Kidney epithelial cell (primary cell): ENCODE measurements around the gene TBKBP1. TPM values are rescaled to one million over a fixed set of nuclear protein-coding genes. Genes with fewer than 3 reads are reported as not detected.
A peak's percentile ranks its signal among the peaks of the same experiment; 100 is the strongest.

ENCODE experiments used
- DNase-seq: peaks from one replicate; pipeline ENCODE4 v3.0.0-alpha.2; 2010; ENCODE audit warnings: low read depth
- H3K27me3 ChIP-seq: 2 replicates; pipeline ENCODE4 v1.6.0; 2011; ENCODE audit warnings: low read length; ENCODE audit not compliant: control insufficient read depth, insufficient read depth
- H3K36me3 ChIP-seq: 2 replicates; pipeline ENCODE4 v1.5.1; 2011; ENCODE audit warnings: low read length; ENCODE audit not compliant: control insufficient read depth, insufficient read depth
- H3K4me3 ChIP-seq: 2 replicates; pipeline ENCODE4 v1.5.1; 2011; ENCODE audit warnings: low read depth, mild to moderate bottlenecking, control low read depth, low read length
- CTCF ChIP-seq: IDR thresholded peaks from 2 replicates; pipeline ENCODE4 v1.5.1; 2011; ENCODE audit warnings: mild to moderate bottlenecking, moderate library complexity, low read length, control low read depth, inconsistent platforms; ENCODE audit not compliant: insufficient read depth, poor library complexity, severe bottlenecking
- total RNA-seq: library from RNA; depleted of rRNA; stranded (reverse); fragments of >200 nt; gene quantifications from 2 replicates; pipeline ENCODE4 v1.2.3, GENCODE V29; 2015

TBKBP1 gene
- total RNA-seq, 1 donor from 2014 or later: 9.7 TPM

GRCh38 chr17:47720196-47720595 is 26.2 kb downstream of the TBKBP1 start:
- no peak overlapping the region for H3K4me3 ChIP-seq
- DNase-seq: no peak
- no peak for TF ChIP-seq CTCF
- H3K36me3 ChIP-seq: no peaks in the 10 kb centered on the region
- H3K27me3 ChIP-seq: peaks cover 21% of the 10 kb centered on the region

GRCh38 chr17:47720754-47721533 is 27.0 kb downstream of the TBKBP1 start:
- H3K4me3 ChIP-seq: no peak overlapping the region
- no peak for DNase-seq
- TF ChIP-seq CTCF: peak; percentile 2
- H3K36me3 ChIP-seq: no peaks in the 10 kb centered on the region
- H3K27me3 ChIP-seq: peaks cover 22% of the 10 kb centered on the region

- DNase-seq: no peak
- TF ChIP-seq CTCF: no peak
- no peaks in the 10 kb centered on the region for H3K36me3 ChIP-seq
- peaks cover 24% of the 10 kb centered on the region for H3K27me3 ChIP-seq
- H3K4me3 ChIP-seq: no peak overlapping the region
Observed at GRCh38 chr17:47721725-47722124, 27.8 kb downstream of the TBKBP1 start.

- TF ChIP-seq CTCF: no peak
- H3K27me3 ChIP-seq: peaks cover 28% of the 10 kb centered on the region
- H3K36me3 ChIP-seq: no peaks in the 10 kb centered on the region
- H3K4me3 ChIP-seq: no peak overlapping the region
- DNase-seq: no peak
Observed at GRCh38 chr17:47724705-47725104, 30.7 kb downstream of the TBKBP1 start.

GRCh38 chr17:47725446-47726111 is 31.6 kb downstream of the TBKBP1 start:
- H3K27me3 ChIP-seq: peaks cover 30% of the 10 kb centered on the region
- no peak for DNase-seq

More at GRCh38 chr17:47725446-47726111, 31.6 kb downstream of the TBKBP1 start:
- Histone ChIP-seq H3K36me3 (no peaks in the 10 kb centered on the region), H3K4me3 (no peak overlapping the region)
- TF ChIP-seq CTCF: no peak
